ENCODE results near the gene SPOCK1.

GRCh38 chr5:137260820-137261695, 238.1 kb downstream of the SPOCK1 start:
- TF ChIP-seq CTCF (IDR thresholded peaks at IDR 0.05): no peak
- TF ChIP-seq CHD4 (IDR thresholded peaks at IDR 0.05; ENCODE audit: borderline replicate concordance): no peak
- TF ChIP-seq RFX5 (IDR thresholded peaks at IDR 0.05): no peak
- TF ChIP-seq MAX (IDR thresholded peaks at IDR 0.05): no peak
- TF ChIP-seq REST (IDR thresholded peaks at IDR 0.05): no peak
- TF ChIP-seq POLR2A (IDR thresholded peaks at IDR 0.05; ENCODE audit: low read length): no peak
- TF ChIP-seq HOXB13 (CRISPR knock-in tag; IDR thresholded peaks at IDR 0.05; ENCODE audit: low read depth): no peak
- TF ChIP-seq MYC (IDR thresholded peaks at IDR 0.05; ENCODE audit: borderline replicate concordance, low read length): no peak
- TF ChIP-seq SREBF2 (IDR thresholded peaks at IDR 0.05): no peak
- no peak for TF ChIP-seq CHD2 (IDR thresholded peaks at IDR 0.05; ENCODE audit: low read length, partially characterized antibody)
- TF ChIP-seq HEYL (CRISPR knock-in tag; IDR thresholded peaks at IDR 0.05): no peak
- TF ChIP-seq EP300 (IDR thresholded peaks at IDR 0.05): no peak
- TF ChIP-seq RCOR1 (IDR thresholded peaks at IDR 0.05; ENCODE audit: low read depth, low read length): no peak
- TF ChIP-seq USF2 (IDR thresholded peaks at IDR 0.05): no peak
